Heart left ventricle (tissue), 16 donors: ENCODE measurements around the gene RXRA. TPM values are rescaled to one million over a fixed set of nuclear protein-coding genes. Genes with fewer than 3 reads are reported as not detected.

Experiments
- ATAC-seq, 4 donors: fragments of 200-7000 bp; cut with Tn5 transposase; one replicate each; pipeline ENCODE4 v1.9.1; 2020 to 2022; ENCODE audit warnings: moderate library complexity in 4 of 4, mild to moderate bottlenecking in 3 of 4, moderate number of reproducible peaks in 1 of 4
- DNase-seq, 5 donors: peaks; one replicate each; pipeline ENCODE4 v3.0.0-alpha.2; 2020
- H3K27ac ChIP-seq, 12 donors: fragments of 200-600 bp; sonication (generic) in 4 of 12; one replicate each; pipeline versions ENCODE4 v1.5.0 to v1.8.0; 2016 to 2022; ENCODE audit warnings: mild to moderate bottlenecking in 2 of 12
- H3K27me3 ChIP-seq, 9 donors: fragments of 200-600 bp; sonication (generic) in 2 of 9; one replicate each; pipeline versions ENCODE4 v1.5.1 to v1.8.0; 2016 to 2022; ENCODE audit warnings: mild to moderate bottlenecking in 3 of 9
- H3K36me3 ChIP-seq, 9 donors: fragments of 200-600 bp; sonication (generic) in 2 of 9; one replicate each; pipeline versions ENCODE4 v1.5.0 to v1.8.0; 2018 to 2022; ENCODE audit warnings: mild to moderate bottlenecking in 2 of 9
- H3K4me1 ChIP-seq, 12 donors: fragments of 200-600 bp; sonication (generic) in 4 of 12; one replicate each; pipeline versions ENCODE4 v1.5.0 to v1.8.0; 2016 to 2022; ENCODE audit warnings: mild to moderate bottlenecking in 3 of 12
- H3K4me3 ChIP-seq, 12 donors: fragments of 200-600 bp; sonication (generic) in 4 of 12; one replicate each; pipeline versions ENCODE4 v1.5.0 to v1.8.0; 2017 to 2022; ENCODE audit warnings: mild to moderate bottlenecking in 9 of 12, moderate library complexity in 4 of 12
- H3K9me3 ChIP-seq, 12 donors: fragments of 200-600 bp; sonication (generic) in 4 of 12; one replicate each; pipeline versions ENCODE4 v1.5.0 to v1.8.0; 2016 to 2022; ENCODE audit warnings: mild to moderate bottlenecking in 1 of 12
- POLR2A ChIP-seq, 2 donors: fragments of 450-650 bp; IDR thresholded peaks; one replicate each; pipeline ENCODE4 v1.6.1; 2017; ENCODE audit warnings: antibody characterized with exemption in 2 of 2, mild to moderate bottlenecking in 2 of 2, moderate library complexity in 2 of 2
- WGBS, 4 donors: extraction: QIAGEN DNeasy Blood & Tissue Kit in 2 of 4; methylation state at CpG; one replicate each; pipeline versions ENCODE4 v1.1.5 to v1.1.7; 2013 to 2018; 5-methylcytosine and 5-hydroxymethylcytosine counted together
- intact Hi-C, 10 donors: fragments of 100-400 bp; cut with DNase I; formaldehyde crosslinking; loops; one replicate each; pipeline versions ENCODE4 v1.11.1 to v1.14.2; 2022
- polyA plus RNA-seq, 2 donors: library from polyadenylated mRNA; stranded (reverse); fragments of 200-250 nt; gene quantifications; one replicate each; pipeline ENCODE4 v1.2.3, GENCODE V29; 2013
- total RNA-seq, 9 donors: library from RNA; depleted of rRNA in 2 of 9; stranded (reverse); fragments of >200 nt in 2 of 9; fragmentation: NEBNext Ultra II Directional in 3 of 9; extraction: Animal tissue kit (Norgen Biotek cat#: 25700) in 3 of 9; gene quantifications; one replicate each; pipeline versions ENCODE4 v1.1.0 to v1.2.4, GENCODE V29; 2016 to 2023
- TF ChIP-seq, protein P1 (sequence below), 12 donors: fragments of 200-600 bp; sonication (generic) in 4 of 12; IDR thresholded peaks; one replicate each; pipeline versions ENCODE4 v1.5.0 to v1.8.0; 2018 to 2022; ENCODE audit warnings: antibody characterized with exemption in 12 of 12, mild to moderate bottlenecking in 5 of 12
- donor health status: ischemic (EF 13 %, LVEDD 7.1; RV severe dilation, severe dysfunction).
- donor health status: healthy with polysubstance abuse.
- donor health status: DM: no; HTN: yes; CAD: no.
- donor health status: DM: no; HTN: no; CAD: no.
- donor health status: ischemic (EF 25% LVEDD 6.9; RV normal size, moderate dysfunction).
- donor health status: ischemic (EF 25% LVEDD 5.7; RV mildly dilated, moderate dysfunction).
- donor health status: healthy.
- donor health status: DM: yes; HTN: yes; CAD: no.
- donor health status: ischemic (EF 35%, LVEDD 5.7; RV mildly dilated, moderate dysfunction).
- donor health status: nonischemic (EF 11% LVEDD 7.7; RV severe dilation, severe dysfunction).
- donor health status: DM: yes; HTN: yes; CAD: no.
- donor health status: PGD.
- donor health status: ischemic (EF 29% LVEDD 5.4; RV normal size, mild dysfunction).
- donor health status: nonischemic (EF 23%, LVEDD 6.1; RV moderate dilation, normal function).

The RXRA gene
- total and polyA plus RNA-seq, 11 donors: 45.5 to 87.9 (median 54.9) TPM

- 65 to 83% (median 78%) methylated on average over 17 to 31 of the region's 31 CpGs for WGBS, 4 donors
- Histone ChIP-seq H3K36me3 (peaks cover 0 to 34% (median 19%) of the 10 kb centered on the region in 9 donors), H3K4me3 (no peak overlapping the region), H3K9me3 (no peaks in the 10 kb centered on the region), H3K27me3 (no peaks in the 10 kb centered on the region), H3K27ac (peak overlapping the region in 2 of 12 donors; percentile 41 to 87), H3K4me1 (peaks cover 10 to 92% (median 62%) of the 10 kb centered on the region in 12 donors)
- TF ChIP-seq, protein P1, sequence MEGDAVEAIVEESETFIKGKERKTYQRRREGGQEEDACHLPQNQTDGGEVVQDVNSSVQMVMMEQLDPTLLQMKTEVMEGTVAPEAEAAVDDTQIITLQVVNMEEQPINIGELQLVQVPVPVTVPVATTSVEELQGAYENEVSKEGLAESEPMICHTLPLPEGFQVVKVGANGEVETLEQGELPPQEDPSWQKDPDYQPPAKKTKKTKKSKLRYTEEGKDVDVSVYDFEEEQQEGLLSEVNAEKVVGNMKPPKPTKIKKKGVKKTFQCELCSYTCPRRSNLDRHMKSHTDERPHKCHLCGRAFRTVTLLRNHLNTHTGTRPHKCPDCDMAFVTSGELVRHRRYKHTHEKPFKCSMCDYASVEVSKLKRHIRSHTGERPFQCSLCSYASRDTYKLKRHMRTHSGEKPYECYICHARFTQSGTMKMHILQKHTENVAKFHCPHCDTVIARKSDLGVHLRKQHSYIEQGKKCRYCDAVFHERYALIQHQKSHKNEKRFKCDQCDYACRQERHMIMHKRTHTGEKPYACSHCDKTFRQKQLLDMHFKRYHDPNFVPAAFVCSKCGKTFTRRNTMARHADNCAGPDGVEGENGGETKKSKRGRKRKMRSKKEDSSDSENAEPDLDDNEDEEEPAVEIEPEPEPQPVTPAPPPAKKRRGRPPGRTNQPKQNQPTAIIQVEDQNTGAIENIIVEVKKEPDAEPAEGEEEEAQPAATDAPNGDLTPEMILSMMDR (IDR thresholded peaks at IDR 0.05): no peak
- no peak for TF ChIP-seq POLR2A (IDR thresholded peaks at IDR 0.05)
- intact Hi-C loops: loop anchor here in 5 of 10 donors (5.0 to 10.0 kb wide), 3 partner anchors 63 to 113 kb away; partner anchors contain the start of gene RXRA (in 4 of the 5)
- no peak for DNase-seq
- ATAC-seq: no peak
Observed at GRCh38 chr9:134437403-134438194, 111.3 kb downstream of the RXRA start.

GRCh38 chr9:134438195-134438788 lies 112.0 kb downstream of the RXRA start:
- peaks cover 0 to 34% (median 19%) of the 10 kb centered on the region in 9 donors for H3K36me3 ChIP-seq
- no peaks in the 10 kb centered on the region for H3K27me3 ChIP-seq
- 81 to 84% (median 83%) methylated on average over 10 to 19 of the region's 19 CpGs for WGBS, 4 donors
- DNase-seq (no peak), ATAC-seq (no peak)
- peak overlapping the region in 2 of 12 donors; percentile 41 to 87 for H3K27ac ChIP-seq
- no peak for TF ChIP-seq POLR2A (IDR thresholded peaks at IDR 0.05)
- TF ChIP-seq, protein P1 (IDR thresholded peaks at IDR 0.05): no peak
- intact Hi-C loops: loop anchor here in 5 of 10 donors (5.0 to 10.0 kb wide), 3 partner anchors 63 to 113 kb away; partner anchors contain the start of gene RXRA (in 4 of the 5)
- peaks cover 13 to 92% (median 63%) of the 10 kb centered on the region in 12 donors for H3K4me1 ChIP-seq
- no peak overlapping the region for H3K4me3 ChIP-seq
- H3K9me3 ChIP-seq: no peaks in the 10 kb centered on the region

- H3K27me3 ChIP-seq: no peaks in the 10 kb centered on the region
- H3K4me3 ChIP-seq: no peak overlapping the region
- H3K4me1 ChIP-seq: peaks cover 13 to 91% (median 65%) of the 10 kb centered on the region in 12 donors
- H3K36me3 ChIP-seq: peaks cover 0 to 24% (median 15%) of the 10 kb centered on the region in 9 donors
- 66 to 80% (median 69%) methylated on average over 19 to 23 of the region's 23 CpGs for WGBS, 4 donors
- H3K27ac ChIP-seq: no peak overlapping the region
- no peaks in the 10 kb centered on the region for H3K9me3 ChIP-seq
- TF ChIP-seq, protein P1 (IDR thresholded peaks at IDR 0.05): no peak
- no peak for TF ChIP-seq POLR2A (IDR thresholded peaks at IDR 0.05)
- intact Hi-C loops: loop anchor here in 5 of 10 donors (5.0 to 10.0 kb wide), 3 partner anchors 65 to 115 kb away; partner anchors contain the start of gene RXRA (in 4 of the 5)
- DNase-seq (no peak), ATAC-seq (no peak)
Observed at GRCh38 chr9:134439368-134439784, 113.1 kb downstream of the RXRA start.
